GM20431 (cell line): Measurements from ENCODE around the gene BCL7B.
"Not testable (repeated sequence)": the region's sequence is repeated elsewhere in the genome, so short reads cannot be mapped to it uniquely, and the experiment has no call there.

Experiments used
- in situ Hi-C: fragments of 300-500 bp; cut with MseI, MboI; formaldehyde crosslinking; loops from one replicate; pipeline ENCODE4 v1.15.0; 2020; ENCODE audit warnings: low sequenced_read_pairs; ENCODE audit not compliant: unreplicated experiment

Gene BCL7B

GRCh38 chr7:73507556-73507955, 49.9 kb downstream of the BCL7B start:
- in situ Hi-C loops, result no loop called here

- in situ Hi-C loops, result no loop called here
These were observed 52.6 kb downstream of the BCL7B start for GRCh38 chr7:73504920-73505319.

- in situ Hi-C loops, result no loop called here
These were observed 53.5 kb downstream of the BCL7B start for GRCh38 chr7:73504017-73504416.

- in situ Hi-C loops, result no loop called here
These were observed 54.3 kb downstream of the BCL7B start for GRCh38 chr7:73503229-73503628.

- in situ Hi-C loops, result no loop called here
These were observed 60.9 kb downstream of the BCL7B start for GRCh38 chr7:73496626-73497025.

- in situ Hi-C loops, result not testable (repeated sequence)
These were observed 62.0 kb downstream of the BCL7B start for GRCh38 chr7:73495507-73495906.

GRCh38 chr7:73489976-73490375, 67.5 kb downstream of the BCL7B start:
- in situ Hi-C loops, result no loop called here

- in situ Hi-C loops, result no loop called here
These were observed 70.0 kb downstream of the BCL7B start for GRCh38 chr7:73487486-73487885.
